Measurements from ENCODE around the gene SHMT2. TPM values are rescaled to one million over a fixed set of nuclear protein-coding genes. Genes with fewer than 3 reads are reported as not detected.

The SHMT2 gene
- total and polyA plus RNA-seq, 2 of the 13 experiments (the other 11 are each of a cell fraction or from before 2014, with no cell fraction given): 181 to 393 TPM

GRCh38 chr12:57198329-57198728, 31.2 kb upstream of the SHMT2 start:
- TF ChIP-seq ZNF619 (CRISPR knock-in tag; IDR thresholded peaks at IDR 0.05): no peak
- no peak for TF ChIP-seq ATF7 (IDR thresholded peaks at IDR 0.05)
- TF ChIP-seq ATF7 (CRISPR knock-in tag; IDR thresholded peaks at IDR 0.05): no peak
- peak; percentile 69 for TF ChIP-seq AGO2 (optimal IDR thresholded peaks at IDR 0.05; ENCODE audit: low read depth, low read length)
- TF ChIP-seq, protein P1, sequence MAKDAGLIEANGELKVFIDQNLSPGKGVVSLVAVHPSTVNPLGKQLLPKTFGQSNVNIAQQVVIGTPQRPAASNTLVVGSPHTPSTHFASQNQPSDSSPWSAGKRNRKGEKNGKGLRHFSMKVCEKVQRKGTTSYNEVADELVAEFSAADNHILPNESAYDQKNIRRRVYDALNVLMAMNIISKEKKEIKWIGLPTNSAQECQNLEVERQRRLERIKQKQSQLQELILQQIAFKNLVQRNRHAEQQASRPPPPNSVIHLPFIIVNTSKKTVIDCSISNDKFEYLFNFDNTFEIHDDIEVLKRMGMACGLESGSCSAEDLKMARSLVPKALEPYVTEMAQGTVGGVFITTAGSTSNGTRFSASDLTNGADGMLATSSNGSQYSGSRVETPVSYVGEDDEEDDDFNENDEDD (CRISPR knock-in tag; IDR thresholded peaks at IDR 0.05; ENCODE audit: borderline replicate concordance): no peak
- in situ Hi-C loops (cut with HindIII; ENCODE audit: extremely low pct_ligation_motif_present, low pct_unique_long_range_greater_than_20kb) (no loop called here), intact Hi-C loops (cut with micrococcal nuclease; ENCODE audit: unreplicated experiment) (no loop called here)
- no peak overlapping the region for H2AFZ ChIP-seq (ENCODE audit: low read length)
- ChIA-PET POLR2A (no interaction called here), CTCF (ENCODE audit: low intra/inter-chr PET ratio, low total read pairs) (no interaction called here)
- FAIRE-seq (no peak), DNase-seq (ENCODE audit: low spot score) (no peak), ATAC-seq (no peak)
- no TSS peak for BruUV-seq (replicated peaks)
- H3K9ac ChIP-seq (ENCODE audit: insufficient read depth, low read depth, low read length): no peak overlapping the region
- 97% methylated on average over 6 of the region's 17 CpGs for WGBS (ENCODE audit: low lambda C conversion rate)
- no peaks in the 10 kb centered on the region for H3K27me3 ChIP-seq (ENCODE audit: control insufficient read depth in 1 of 2, insufficient read depth in 2 of 2, low read length in 2 of 2)
- H3K79me2 ChIP-seq (ENCODE audit: insufficient read depth, low read length): no peaks in the 10 kb centered on the region
- no peaks in the 10 kb centered on the region for H4K20me1 ChIP-seq (ENCODE audit: insufficient read depth, low read length)
- no peaks in the 10 kb centered on the region for H3K4me1 ChIP-seq (ENCODE audit: insufficient read depth, low read length)
- no peak overlapping the region for H3K4me3 ChIP-seq (replicated peaks in 1 of 3; ENCODE audit: insufficient read depth in 1 of 3, low read depth in 2 of 3, low read length in 3 of 3)
- H3K36me3 ChIP-seq (replicated peaks in 1 of 2; ENCODE audit: control insufficient read depth in 1 of 2, insufficient read depth in 2 of 2, low read length in 2 of 2): peaks cover 73 to 95% of the 10 kb centered on the region in 2 experiments
- no peak overlapping the region for H3K4me2 ChIP-seq (ENCODE audit: low read depth, low read length)
- no peaks in the 10 kb centered on the region for H3K9me3 ChIP-seq (ENCODE audit: low read length)
- H3K27ac ChIP-seq (ENCODE audit: extremely low read length, insufficient read depth, low read length): no peak overlapping the region

- H3K9me3 ChIP-seq (ENCODE audit: low read length): no peaks in the 10 kb centered on the region
- H3K4me2 ChIP-seq (ENCODE audit: low read depth, low read length): no peak overlapping the region
- FAIRE-seq: no peak
- POLR2A ChIA-PET: interaction anchor here (0.6 kb wide), 1 partner anchor 71 kb away, joined by 3 read pairs; the partner anchor contains the start of gene LRP1
- H3K9ac ChIP-seq (ENCODE audit: insufficient read depth, low read depth, low read length): no peak overlapping the region
- no TSS peak for BruUV-seq (replicated peaks)
- 100% methylated on average over 2 of the region's 15 CpGs for WGBS (ENCODE audit: low lambda C conversion rate)
- H4K20me1 ChIP-seq (ENCODE audit: insufficient read depth, low read length): no peaks in the 10 kb centered on the region
- H3K36me3 ChIP-seq (replicated peaks in 1 of 2; ENCODE audit: control insufficient read depth in 1 of 2, insufficient read depth in 2 of 2, low read length in 2 of 2): peaks cover 74 to 95% of the 10 kb centered on the region in 2 experiments
- no peak for ATAC-seq
- H3K79me2 ChIP-seq (ENCODE audit: insufficient read depth, low read length): no peaks in the 10 kb centered on the region
- no peak overlapping the region for H3K4me3 ChIP-seq (replicated peaks in 1 of 3; ENCODE audit: insufficient read depth in 1 of 3, low read depth in 2 of 3, low read length in 3 of 3)
- H3K27me3 ChIP-seq (ENCODE audit: control insufficient read depth in 1 of 2, insufficient read depth in 2 of 2, low read length in 2 of 2): no peaks in the 10 kb centered on the region
- CTCF ChIA-PET (ENCODE audit: low intra/inter-chr PET ratio, low total read pairs): no interaction called here
- H3K27ac ChIP-seq (ENCODE audit: extremely low read length, insufficient read depth, low read length): no peak overlapping the region
- in situ Hi-C loops (cut with HindIII; ENCODE audit: extremely low pct_ligation_motif_present, low pct_unique_long_range_greater_than_20kb): no loop called here
- no peak for DNase-seq (ENCODE audit: low spot score)
- intact Hi-C loops (cut with micrococcal nuclease; ENCODE audit: unreplicated experiment): no loop called here
- TF ChIP-seq RBM22 (optimal IDR thresholded peaks at IDR 0.05; ENCODE audit: low read length) (peak; percentile 50), JUNB (CRISPR knock-in tag; IDR thresholded peaks at IDR 0.05; ENCODE audit: borderline replicate concordance) (no peak), AGO2 (optimal IDR thresholded peaks at IDR 0.05; ENCODE audit: low read depth, low read length) (peak; percentile 35), ZSCAN9 (CRISPR knock-in tag; IDR thresholded peaks at IDR 0.05; ENCODE audit: borderline replicate concordance) (no peak)
- TF ChIP-seq, protein P2, sequence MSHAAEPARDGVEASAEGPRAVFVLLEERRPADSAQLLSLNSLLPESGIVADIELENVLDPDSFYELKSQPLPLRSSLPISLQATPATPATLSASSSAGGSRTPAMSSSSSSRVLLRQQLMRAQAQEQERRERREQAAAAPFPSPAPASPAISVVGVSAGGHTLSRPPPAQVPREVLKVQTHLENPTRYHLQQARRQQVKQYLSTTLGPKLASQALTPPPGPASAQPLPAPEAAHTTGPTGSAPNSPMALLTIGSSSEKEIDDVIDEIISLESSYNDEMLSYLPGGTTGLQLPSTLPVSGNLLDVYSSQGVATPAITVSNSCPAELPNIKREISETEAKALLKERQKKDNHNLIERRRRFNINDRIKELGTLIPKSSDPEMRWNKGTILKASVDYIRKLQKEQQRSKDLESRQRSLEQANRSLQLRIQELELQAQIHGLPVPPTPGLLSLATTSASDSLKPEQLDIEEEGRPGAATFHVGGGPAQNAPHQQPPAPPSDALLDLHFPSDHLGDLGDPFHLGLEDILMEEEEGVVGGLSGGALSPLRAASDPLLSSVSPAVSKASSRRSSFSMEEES (CRISPR knock-in tag; IDR thresholded peaks at IDR 0.05): no peak
- TF ChIP-seq, protein P3, sequence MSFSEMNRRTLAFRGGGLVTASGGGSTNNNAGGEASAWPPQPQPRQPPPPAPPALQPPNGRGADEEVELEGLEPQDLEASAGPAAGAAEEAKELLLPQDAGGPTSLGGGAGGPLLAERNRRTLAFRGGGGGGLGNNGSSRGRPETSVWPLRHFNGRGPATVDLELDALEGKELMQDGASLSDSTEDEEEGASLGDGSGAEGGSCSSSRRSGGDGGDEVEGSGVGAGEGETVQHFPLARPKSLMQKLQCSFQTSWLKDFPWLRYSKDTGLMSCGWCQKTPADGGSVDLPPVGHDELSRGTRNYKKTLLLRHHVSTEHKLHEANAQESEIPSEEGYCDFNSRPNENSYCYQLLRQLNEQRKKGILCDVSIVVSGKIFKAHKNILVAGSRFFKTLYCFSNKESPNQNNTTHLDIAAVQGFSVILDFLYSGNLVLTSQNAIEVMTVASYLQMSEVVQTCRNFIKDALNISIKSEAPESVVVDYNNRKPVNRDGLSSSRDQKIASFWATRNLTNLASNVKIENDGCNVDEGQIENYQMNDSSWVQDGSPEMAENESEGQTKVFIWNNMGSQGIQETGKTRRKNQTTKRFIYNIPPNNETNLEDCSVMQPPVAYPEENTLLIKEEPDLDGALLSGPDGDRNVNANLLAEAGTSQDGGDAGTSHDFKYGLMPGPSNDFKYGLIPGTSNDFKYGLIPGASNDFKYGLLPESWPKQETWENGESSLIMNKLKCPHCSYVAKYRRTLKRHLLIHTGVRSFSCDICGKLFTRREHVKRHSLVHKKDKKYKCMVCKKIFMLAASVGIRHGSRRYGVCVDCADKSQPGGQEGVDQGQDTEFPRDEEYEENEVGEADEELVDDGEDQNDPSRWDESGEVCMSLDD (CRISPR knock-in tag; IDR thresholded peaks at IDR 0.05; ENCODE audit: borderline replicate concordance): no peak
- no peaks in the 10 kb centered on the region for H3K4me1 ChIP-seq (ENCODE audit: insufficient read depth, low read length)
- H2AFZ ChIP-seq (ENCODE audit: low read length): no peak overlapping the region
Observed at GRCh38 chr12:57199191-57199590, 30.3 kb upstream of the SHMT2 start.

Measured in HepG2 (cell line).